ENCODE results near the gene PBRM1. TPM values are rescaled to one million over a fixed set of nuclear protein-coding genes. Genes with fewer than 3 reads are reported as not detected.

The PBRM1 gene
- total RNA-seq, 1 donor from 2014 or later: 88.6 TPM

DNA sequence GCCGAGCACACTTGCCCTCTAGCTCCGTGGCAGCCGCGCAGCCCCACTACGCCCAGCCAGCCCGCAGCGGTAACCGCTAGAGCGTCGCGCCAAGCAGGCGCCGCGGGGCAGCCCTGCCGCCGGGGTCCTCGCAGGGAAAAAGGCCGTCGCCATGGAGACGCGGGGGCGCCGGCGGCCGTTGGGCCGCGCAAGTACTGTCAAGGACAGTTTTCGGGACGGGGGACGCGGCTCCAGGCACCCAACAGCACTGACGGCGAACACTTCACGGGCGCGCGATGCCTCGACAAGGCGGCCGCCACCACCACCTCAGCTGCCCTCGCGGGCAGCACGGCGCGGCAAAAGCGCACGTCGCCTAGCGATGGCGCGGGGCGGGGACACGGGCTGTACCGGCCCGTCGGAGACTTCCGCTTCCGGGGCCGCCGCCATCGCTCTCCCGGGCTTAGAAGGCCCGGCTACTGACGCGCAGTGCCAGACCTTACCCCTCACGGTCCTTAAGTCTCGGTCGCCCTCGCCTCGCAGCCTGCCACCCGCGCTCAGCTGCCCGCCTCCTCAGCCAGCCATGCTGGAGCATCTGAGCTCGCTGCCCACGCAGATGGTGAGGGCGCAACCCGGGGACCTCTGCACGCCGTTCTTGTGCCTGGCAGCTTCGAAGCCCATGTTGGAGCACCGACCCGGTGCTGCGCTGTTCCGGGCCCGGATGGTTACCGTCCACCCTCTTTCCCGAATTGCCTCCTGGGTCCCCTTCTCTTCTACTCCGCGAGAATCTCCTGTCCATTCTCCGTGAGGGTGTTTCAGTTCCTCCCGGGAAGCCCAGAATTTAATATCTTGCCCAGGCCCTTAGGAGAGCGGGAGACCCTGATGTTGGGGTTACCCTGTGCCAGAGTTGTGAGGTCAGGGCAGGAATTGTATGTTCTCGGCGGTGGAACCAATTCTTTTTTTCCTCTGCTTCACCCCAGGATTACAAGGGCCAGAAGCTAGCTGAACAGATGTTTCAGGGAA, 20.3 kb upstream of the PBRM1 start, which contains the start of the genes GLT8D1 and SPCS1:
Gene GLT8D1, minus strand, starts transcription at position 104 of the 999 bp plus-strand sequence. CDS start 5,331 bp downstream, outside the sequence.
Gene SPCS1, plus strand, starts transcription at position 419 of the 999 bp plus-strand sequence. Its CDS starts 141 bp downstream, at position 560.
- Mint-ChIP-seq H3K27me3 (no peaks in the 10 kb centered on the region), H3K4me1 (ENCODE audit: unreplicated experiment) (peaks cover 18% of the 10 kb centered on the region), H3K27ac (peak within 1 kb of the TSS; percentile 98), H3K9me3 (no peaks in the 10 kb centered on the region), H3K36me3 (peaks cover 4% of the 10 kb centered on the region), H3K4me3 (peak within 1 kb of the TSS; percentile 97)
- TF ChIP-seq CTCF (conservative IDR thresholded peaks at IDR 0.05): no peak
- peak; percentile 88 for DNase-seq (ENCODE audit: extremely low spot score, unreplicated experiment)

DNA sequence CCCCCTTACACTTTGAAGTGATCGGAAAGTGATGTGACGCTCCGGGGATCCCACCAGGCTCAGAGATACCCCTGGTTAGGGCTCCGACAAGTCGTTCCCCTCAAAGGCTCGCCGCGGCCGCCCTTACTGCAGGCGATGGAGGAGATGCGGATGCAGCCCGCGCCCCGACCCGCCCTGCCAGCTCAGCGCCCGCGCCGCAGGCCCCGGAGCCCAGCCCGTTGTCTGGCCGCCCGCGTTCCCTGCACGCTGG, 19.6 kb upstream of the PBRM1 start:
- H3K9me3 Mint-ChIP-seq: no peaks in the 10 kb centered on the region
- no peaks in the 10 kb centered on the region for H3K27me3 Mint-ChIP-seq
- H3K4me3 Mint-ChIP-seq: peak overlapping the region; percentile 97
- H3K36me3 Mint-ChIP-seq: peaks cover 4% of the 10 kb centered on the region
- TF ChIP-seq CTCF (conservative IDR thresholded peaks at IDR 0.05): no peak
- peaks cover 18% of the 10 kb centered on the region for H3K4me1 Mint-ChIP-seq (ENCODE audit: unreplicated experiment)
- no peak for DNase-seq (ENCODE audit: extremely low spot score, unreplicated experiment)
- H3K27ac Mint-ChIP-seq: peak overlapping the region; percentile 98

DNA sequence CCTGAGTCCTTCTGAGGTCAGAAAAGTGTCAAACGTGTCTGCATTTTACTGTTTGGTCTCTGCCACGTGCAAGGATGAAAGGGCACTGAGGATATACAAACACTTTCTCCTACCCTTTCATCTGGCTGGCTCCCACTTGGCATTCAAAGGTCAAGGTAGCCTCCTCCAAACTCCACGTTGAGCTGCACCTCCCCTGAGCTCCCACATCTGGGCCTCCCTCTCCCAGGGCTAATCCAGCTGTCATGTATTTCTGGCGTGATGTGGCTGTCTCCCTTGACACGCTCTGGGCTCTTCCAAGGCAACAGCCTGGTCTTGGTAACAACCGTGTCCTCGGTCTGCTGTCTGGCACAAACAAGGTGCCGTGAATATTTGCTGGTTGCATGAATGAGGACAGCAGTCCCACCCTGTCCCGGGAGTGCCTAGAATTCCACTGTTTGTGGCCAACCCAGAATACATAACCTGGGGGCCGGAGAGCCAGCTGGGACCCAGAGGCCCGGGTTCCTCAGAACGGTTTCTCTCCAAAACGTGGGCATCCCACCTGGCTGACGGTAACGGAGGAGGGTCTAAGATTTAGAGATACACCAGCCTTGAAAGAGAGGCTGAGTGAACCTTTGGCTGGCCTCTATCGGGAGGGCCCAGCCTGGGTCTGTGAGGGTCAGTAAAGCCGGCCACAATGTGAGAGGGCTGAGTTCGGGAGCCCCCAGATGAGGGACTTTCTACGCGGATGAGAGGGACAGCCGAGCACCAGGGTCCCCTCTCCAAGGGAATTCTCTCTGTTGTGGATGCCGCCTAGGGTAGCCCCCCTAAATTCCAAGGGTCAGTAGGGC, 19.1 kb upstream of the PBRM1 start:
- Mint-ChIP-seq H3K27me3 (no peaks in the 10 kb centered on the region), H3K4me1 (ENCODE audit: unreplicated experiment) (peaks cover 18% of the 10 kb centered on the region), H3K36me3 (peaks cover 5% of the 10 kb centered on the region), H3K27ac (peak overlapping the region; percentile 98), H3K4me3 (peak overlapping the region; percentile 97), H3K9me3 (no peaks in the 10 kb centered on the region)
- no peak for TF ChIP-seq CTCF (conservative IDR thresholded peaks at IDR 0.05)
- DNase-seq (ENCODE audit: extremely low spot score, unreplicated experiment): no peak

DNA sequence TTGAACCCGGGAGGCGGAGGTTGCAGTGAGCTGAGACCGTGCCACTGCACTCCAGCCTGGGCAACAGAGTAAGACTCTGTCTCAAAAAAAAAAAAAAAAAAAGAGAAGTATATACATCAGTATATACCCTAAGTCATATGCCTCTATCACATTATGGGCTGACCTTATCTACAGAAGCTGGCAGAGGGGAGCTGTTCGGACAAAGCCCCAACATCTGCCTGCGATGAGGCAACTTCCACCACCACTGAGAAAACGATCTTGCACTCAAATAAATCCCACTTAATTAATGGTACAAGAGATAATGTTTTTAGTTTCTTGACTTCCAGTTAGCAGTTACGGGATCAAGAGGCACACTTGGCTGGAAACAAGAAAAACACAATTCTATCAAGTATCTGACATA, 17.6 kb upstream of the PBRM1 start:
- Mint-ChIP-seq H3K27me3 (no peaks in the 10 kb centered on the region), H3K27ac (peak overlapping the region; percentile 24), H3K4me3 (peak overlapping the region; percentile 56)

More for the DNA sequence above, 17.6 kb upstream of the PBRM1 start:
- no peak for TF ChIP-seq CTCF (conservative IDR thresholded peaks at IDR 0.05)
- no peak for DNase-seq (ENCODE audit: extremely low spot score, unreplicated experiment)
- Mint-ChIP-seq H3K4me1 (ENCODE audit: unreplicated experiment) (peaks cover 18% of the 10 kb centered on the region), H3K36me3 (peaks cover 10% of the 10 kb centered on the region), H3K9me3 (no peaks in the 10 kb centered on the region)
